Measurements from ENCODE around the gene VAPB. TPM values are rescaled to one million over a fixed set of nuclear protein-coding genes. Genes with fewer than 3 reads are reported as not detected.

The VAPB gene
- total and polyA plus RNA-seq, 2 experiments from 2014 or later: 8.8 to 37.0 TPM

DNA sequence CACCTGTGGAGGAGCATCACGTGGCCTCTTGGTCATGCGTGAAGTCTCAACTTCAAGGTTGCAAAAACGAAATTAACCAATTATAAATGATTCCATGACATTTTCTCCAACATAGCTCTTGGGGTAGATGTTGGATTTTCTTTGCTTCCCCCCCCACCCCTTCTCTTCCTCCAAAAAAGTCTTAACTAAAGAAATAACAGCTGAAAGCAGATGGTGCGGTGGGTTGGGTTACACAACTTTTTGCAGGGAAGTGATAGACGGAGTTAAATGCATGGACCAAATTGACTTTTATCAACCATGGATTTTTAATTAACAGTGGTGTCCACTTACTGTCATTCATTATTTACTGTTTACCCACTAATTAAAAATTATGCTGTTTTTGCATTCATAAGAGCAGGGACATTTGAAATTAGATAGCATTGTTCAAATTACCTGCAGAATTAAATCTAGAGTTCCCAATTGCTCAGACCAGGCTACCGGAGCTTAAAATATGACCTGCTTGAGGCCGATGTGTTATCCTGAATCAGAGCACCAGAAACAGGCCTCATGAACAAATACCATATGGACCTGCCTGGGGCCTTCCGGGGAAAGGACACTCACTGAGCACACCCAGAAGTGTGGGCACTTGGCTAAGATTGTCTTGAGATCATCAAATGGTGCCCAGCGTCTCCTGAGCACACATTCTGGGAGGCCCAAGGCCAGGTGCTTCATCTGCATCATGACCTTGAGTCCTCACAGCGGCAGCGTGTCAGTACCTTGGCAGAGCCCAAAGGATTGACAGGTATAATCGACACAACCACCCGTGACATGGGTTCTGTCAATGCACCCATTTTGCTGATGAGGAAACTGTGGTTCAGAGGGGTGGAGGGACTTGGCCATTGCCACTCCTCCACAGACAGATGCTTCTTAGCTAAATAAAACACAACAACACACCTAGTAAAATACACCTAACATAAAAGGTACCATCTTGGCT, 84.7 kb downstream of the VAPB start:
- in situ Hi-C loops (cut with MboI): no loop called here

DNA sequence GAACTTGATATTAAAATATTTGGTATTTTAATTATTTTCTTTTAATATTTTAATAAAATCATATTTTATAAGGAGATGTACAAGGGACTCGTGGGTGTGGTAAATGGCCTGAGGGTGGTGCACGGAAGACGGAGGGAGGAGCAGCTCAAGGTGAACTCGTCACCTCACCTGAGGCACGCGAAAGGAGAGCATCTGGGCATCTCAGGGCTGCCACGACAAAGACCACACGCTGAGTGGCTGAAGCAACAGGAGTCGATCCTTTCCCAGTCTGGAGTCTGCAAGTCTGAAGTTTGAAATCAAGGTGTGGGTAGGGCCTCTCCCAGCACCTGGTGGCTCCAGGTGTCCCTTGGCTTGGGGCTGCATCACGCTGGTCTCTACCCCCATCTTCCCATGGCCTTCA, 86.4 kb downstream of the VAPB start:
- no peaks in the 10 kb centered on the region for H3K27me3 ChIP-seq (replicated peaks; ENCODE audit: insufficient read depth)
- TF ChIP-seq EZH2phosphoT487 (IDR thresholded peaks at IDR 0.05; ENCODE audit: insufficient read depth, low read depth) (no peak), EZH2 (IDR thresholded peaks at IDR 0.05; ENCODE audit: insufficient read depth, poor library complexity, severe bottlenecking) (no peak)
- H3F3A ChIP-seq (ENCODE audit: insufficient read depth): no peaks in the 10 kb centered on the region
- no peak overlapping the region for H3K27ac ChIP-seq
- no peak overlapping the region for H2AFZ ChIP-seq
- H3K4me3 ChIP-seq: no peak overlapping the region
- no peaks in the 10 kb centered on the region for H3K9me2 ChIP-seq (ENCODE audit: insufficient read depth)
- H3K9me3 ChIP-seq (ENCODE audit: low read depth): no peaks in the 10 kb centered on the region
- H4K20me1 ChIP-seq (ENCODE audit: insufficient read depth): no peaks in the 10 kb centered on the region
- DNase-seq: no peak
- no peaks in the 10 kb centered on the region for H3K79me2 ChIP-seq (ENCODE audit: insufficient read depth)
- H3K9ac ChIP-seq: no peak overlapping the region
- no peaks in the 10 kb centered on the region for H3K36me3 ChIP-seq (ENCODE audit: low read depth)
- H3K4me2 ChIP-seq (ENCODE audit: unreplicated experiment): no peak overlapping the region
- H3K4me1 ChIP-seq (ENCODE audit: insufficient read depth): no peaks in the 10 kb centered on the region
- WGBS, 2 experiments (ENCODE audit: low coverage in 1 of 2, low lambda C conversion rate in 2 of 2, missing lambda C conversion rate in 2 of 2): 90% methylated on average over 10 of the region's 10 CpGs
- in situ Hi-C loops (cut with MboI): loop anchor here (25.0 kb wide), 1 partner anchor 362 kb away; no protein-coding TSS in a partner anchor

More for the DNA sequence above, 84.7 kb downstream of the VAPB start:
- Histone ChIP-seq H3K9ac (no peak overlapping the region), H3F3A (ENCODE audit: insufficient read depth) (no peaks in the 10 kb centered on the region), H3K4me2 (ENCODE audit: unreplicated experiment) (no peak overlapping the region), H3K4me3 (no peak overlapping the region), H3K27me3 (replicated peaks; ENCODE audit: insufficient read depth) (no peaks in the 10 kb centered on the region), H3K79me2 (ENCODE audit: insufficient read depth) (no peaks in the 10 kb centered on the region), H3K4me1 (ENCODE audit: insufficient read depth) (no peaks in the 10 kb centered on the region), H3K36me3 (ENCODE audit: low read depth) (no peaks in the 10 kb centered on the region), H2AFZ (no peak overlapping the region), H3K9me3 (ENCODE audit: low read depth) (no peaks in the 10 kb centered on the region), H3K9me2 (ENCODE audit: insufficient read depth) (no peaks in the 10 kb centered on the region), H4K20me1 (ENCODE audit: insufficient read depth) (no peaks in the 10 kb centered on the region), H3K27ac (no peak overlapping the region)
- TF ChIP-seq EZH2phosphoT487 (IDR thresholded peaks at IDR 0.05; ENCODE audit: insufficient read depth, low read depth) (no peak), EZH2 (IDR thresholded peaks at IDR 0.05; ENCODE audit: insufficient read depth, poor library complexity, severe bottlenecking) (no peak)
- 85 to 87% methylated on average over 13 of the region's 13 CpGs for WGBS, 2 experiments (ENCODE audit: low coverage in 1 of 2, low lambda C conversion rate in 2 of 2, missing lambda C conversion rate in 2 of 2)
- DNase-seq: no peak

DNA sequence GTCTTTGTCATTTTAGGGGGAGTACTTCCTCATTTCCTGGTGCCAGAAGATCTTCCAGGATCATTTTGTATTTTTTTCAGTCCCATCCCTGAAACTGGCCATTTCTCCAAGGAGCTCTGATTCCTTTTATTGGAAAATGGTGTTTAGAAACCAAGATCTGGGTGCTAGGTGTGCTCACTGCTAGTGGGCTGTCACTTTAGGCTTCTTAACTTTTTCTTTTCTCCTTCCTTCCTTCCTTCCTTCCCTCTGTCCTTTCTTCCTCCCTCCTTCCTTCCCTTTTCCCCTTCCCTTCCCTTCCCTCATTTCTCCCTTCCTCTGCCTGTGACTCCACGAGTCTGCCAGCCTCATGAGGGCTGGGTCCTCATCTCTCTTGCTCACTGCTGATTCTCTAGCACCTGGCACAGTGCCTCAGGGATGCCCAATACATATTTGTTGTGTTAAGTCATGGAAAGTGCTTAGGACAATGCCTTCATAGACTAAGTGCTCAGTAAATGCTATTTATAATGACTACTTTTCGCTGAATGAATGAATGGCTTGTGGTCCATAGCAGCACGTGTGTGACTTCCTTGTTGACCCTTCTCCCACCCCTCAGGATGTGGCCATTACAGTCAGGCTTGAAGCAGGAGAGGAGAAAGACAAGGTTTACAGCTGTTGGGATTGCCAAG, 89.2 kb downstream of the VAPB start:
- no peak for TF ChIP-seq EZH2 (IDR thresholded peaks at IDR 0.05; ENCODE audit: insufficient read depth, poor library complexity, severe bottlenecking)
- TF ChIP-seq EZH2phosphoT487 (IDR thresholded peaks at IDR 0.05; ENCODE audit: insufficient read depth, low read depth): no peak
- H3K27ac ChIP-seq: no peak overlapping the region
- no peak overlapping the region for H3K9ac ChIP-seq
- no peak overlapping the region for H2AFZ ChIP-seq
- in situ Hi-C loops (cut with MboI): loop anchor here (25.0 kb wide), 1 partner anchor 359 kb away; no protein-coding TSS in a partner anchor
- no peaks in the 10 kb centered on the region for H3F3A ChIP-seq (ENCODE audit: insufficient read depth)
- no peak overlapping the region for H3K4me2 ChIP-seq (ENCODE audit: unreplicated experiment)
- H3K27me3 ChIP-seq (replicated peaks; ENCODE audit: insufficient read depth): no peaks in the 10 kb centered on the region
- no peaks in the 10 kb centered on the region for H3K9me3 ChIP-seq (ENCODE audit: low read depth)
- H3K79me2 ChIP-seq (ENCODE audit: insufficient read depth): no peaks in the 10 kb centered on the region
- H4K20me1 ChIP-seq (ENCODE audit: insufficient read depth): no peaks in the 10 kb centered on the region
- H3K9me2 ChIP-seq (ENCODE audit: insufficient read depth): no peaks in the 10 kb centered on the region
- DNase-seq: peak; percentile 27
- no peaks in the 10 kb centered on the region for H3K4me1 ChIP-seq (ENCODE audit: insufficient read depth)
- H3K4me3 ChIP-seq: no peak overlapping the region
- WGBS, 2 experiments (ENCODE audit: low coverage in 1 of 2, low lambda C conversion rate in 2 of 2, missing lambda C conversion rate in 2 of 2): 62 to 64% methylated on average over 3 of the region's 3 CpGs
- H3K36me3 ChIP-seq (ENCODE audit: low read depth): no peaks in the 10 kb centered on the region

DNA sequence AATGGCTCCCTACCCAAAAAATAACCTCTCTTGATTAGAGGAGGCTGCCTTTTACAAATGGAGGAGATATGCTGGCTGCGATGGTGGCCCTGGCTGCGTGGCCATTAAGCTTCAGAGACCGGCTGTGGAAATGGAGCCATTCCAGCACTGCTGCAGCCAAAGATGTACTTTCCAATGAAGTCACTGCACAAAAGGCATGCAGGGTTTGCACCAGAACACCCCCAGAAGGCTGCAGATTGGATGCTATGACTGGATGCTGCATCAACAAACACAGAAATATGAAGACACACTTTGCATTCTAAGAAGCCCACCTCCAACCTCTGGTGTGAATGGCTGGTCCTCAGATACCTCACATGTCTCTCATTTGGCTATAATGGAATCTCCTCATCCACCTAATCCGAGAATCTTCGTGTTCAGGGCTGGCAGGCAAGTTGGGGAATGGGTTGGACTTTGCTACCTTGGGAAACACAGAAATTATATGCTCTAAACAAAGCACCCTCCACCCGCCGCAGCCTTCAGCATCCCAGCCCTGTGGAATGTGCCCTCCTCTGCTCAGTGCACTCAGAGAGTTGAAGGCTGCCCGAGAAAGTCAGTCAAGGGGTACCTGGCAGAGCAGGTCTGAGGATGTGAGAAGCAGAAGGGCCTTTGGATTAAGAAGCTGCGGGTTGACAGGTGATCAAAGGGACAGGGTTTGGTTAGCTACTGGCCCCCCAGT, 90.9 kb downstream of the VAPB start:
- H3K27me3 ChIP-seq (replicated peaks; ENCODE audit: insufficient read depth): no peaks in the 10 kb centered on the region
- no peak for DNase-seq
- TF ChIP-seq EZH2 (IDR thresholded peaks at IDR 0.05; ENCODE audit: insufficient read depth, poor library complexity, severe bottlenecking): no peak
- no peak for TF ChIP-seq EZH2phosphoT487 (IDR thresholded peaks at IDR 0.05; ENCODE audit: insufficient read depth, low read depth)
- WGBS, 2 experiments (ENCODE audit: low coverage in 1 of 2, low lambda C conversion rate in 2 of 2, missing lambda C conversion rate in 2 of 2): 49 to 50% methylated on average over 9 of the region's 9 CpGs
- no peaks in the 10 kb centered on the region for H3K9me2 ChIP-seq (ENCODE audit: insufficient read depth)
- no peak overlapping the region for H3K9ac ChIP-seq
- in situ Hi-C loops (cut with MboI): loop anchor here (25.0 kb wide), 1 partner anchor 357 kb away; no protein-coding TSS in a partner anchor
- H3K27ac ChIP-seq: no peak overlapping the region
- no peaks in the 10 kb centered on the region for H3K4me1 ChIP-seq (ENCODE audit: insufficient read depth)
- H3K9me3 ChIP-seq (ENCODE audit: low read depth): no peaks in the 10 kb centered on the region
- H4K20me1 ChIP-seq (ENCODE audit: insufficient read depth): no peaks in the 10 kb centered on the region
- no peak overlapping the region for H2AFZ ChIP-seq
- no peaks in the 10 kb centered on the region for H3K36me3 ChIP-seq (ENCODE audit: low read depth)
- H3K4me3 ChIP-seq: no peak overlapping the region
- no peak overlapping the region for H3K4me2 ChIP-seq (ENCODE audit: unreplicated experiment)
- H3K79me2 ChIP-seq (ENCODE audit: insufficient read depth): no peaks in the 10 kb centered on the region
- H3F3A ChIP-seq (ENCODE audit: insufficient read depth): no peaks in the 10 kb centered on the region

Data from GM23248 (cell line).